ENCODE measurements around the gene MGAT4B.

The MGAT4B gene

DNA sequence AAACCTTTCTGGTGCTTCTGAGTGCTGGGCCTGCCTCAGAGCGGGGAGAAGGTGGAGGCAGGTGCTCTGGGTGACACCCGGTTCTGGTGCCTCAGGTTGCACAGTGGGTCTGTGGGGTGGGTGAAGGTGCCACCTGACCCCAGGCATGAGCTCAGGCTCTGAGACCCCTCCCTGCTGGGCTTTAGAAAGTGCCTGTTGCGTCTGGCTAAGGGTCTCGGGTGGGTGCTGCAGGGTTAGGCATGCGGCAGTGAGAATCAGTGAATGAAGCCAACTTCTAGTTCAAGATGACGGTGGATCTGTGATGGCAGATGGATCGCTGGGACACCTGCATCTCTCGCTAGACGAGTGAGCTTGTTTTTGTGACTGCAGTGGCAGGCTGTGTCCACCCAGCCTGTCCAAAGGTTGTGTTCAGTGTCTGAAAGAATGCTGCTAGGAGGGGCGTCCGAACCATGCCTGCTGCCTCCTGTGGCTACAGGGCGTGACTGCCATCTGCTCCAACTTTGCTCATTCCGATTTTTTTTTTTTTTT, 19.1 kb upstream of the MGAT4B start:
- DNase-seq (ENCODE audit: low spot score) = no peak

DNA sequence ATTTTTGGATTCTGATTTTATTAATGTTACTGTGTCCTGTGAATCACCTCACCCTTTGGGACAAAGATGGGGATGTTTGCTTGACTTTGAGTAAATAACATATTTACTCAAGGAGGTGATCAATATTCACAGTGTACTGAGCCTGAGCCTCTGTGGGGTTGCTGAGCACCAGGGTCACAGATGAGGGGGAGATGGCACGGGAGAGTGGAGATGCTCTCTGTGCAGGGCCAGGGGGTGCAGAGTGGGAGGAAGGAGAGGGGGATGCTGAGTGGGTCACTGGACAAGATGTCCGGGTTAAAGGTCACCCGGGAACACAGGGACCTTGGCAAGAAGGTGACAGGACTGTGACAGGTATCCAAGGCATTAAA, 18.1 kb upstream of the MGAT4B start:
- DNase-seq (ENCODE audit: low spot score) = no peak

DNA sequence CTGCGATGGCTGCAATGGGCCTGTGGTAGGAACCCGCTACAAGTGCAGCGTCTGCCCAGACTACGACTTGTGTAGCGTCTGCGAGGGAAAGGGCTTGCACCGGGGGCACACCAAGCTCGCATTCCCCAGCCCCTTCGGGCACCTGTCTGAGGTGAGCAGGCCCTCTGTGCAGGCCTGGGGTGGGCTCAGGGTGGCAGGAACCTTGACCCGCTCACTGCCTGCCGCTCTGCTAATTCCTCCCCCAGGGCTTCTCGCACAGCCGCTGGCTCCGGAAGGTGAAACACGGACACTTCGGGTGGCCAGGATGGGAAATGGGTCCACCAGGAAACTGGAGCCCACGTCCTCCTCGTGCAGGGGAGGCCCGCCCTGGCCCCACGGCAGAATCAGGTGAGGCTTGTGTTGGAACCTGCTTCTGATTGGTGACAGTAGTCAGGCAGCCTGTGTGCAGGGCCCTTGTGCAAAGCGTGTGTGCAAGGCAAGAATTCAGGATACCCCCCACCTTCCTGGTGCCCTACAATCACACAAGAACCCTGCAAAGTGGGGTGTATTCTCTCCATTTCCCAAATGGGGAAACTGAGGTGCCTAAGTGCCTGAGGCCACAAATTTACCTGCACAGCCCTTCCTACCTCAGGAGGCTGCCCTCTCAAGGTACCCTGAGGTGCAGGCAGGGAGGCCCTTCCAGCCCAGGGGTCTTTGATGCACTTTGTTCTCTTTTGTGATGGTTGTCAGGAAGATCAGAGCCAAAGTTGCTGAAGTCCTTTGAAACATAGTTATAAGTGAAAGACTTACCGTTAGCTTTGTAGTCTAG, 17.5 kb upstream of the MGAT4B start:
- DNase-seq (ENCODE audit: low spot score) = no peak

DNA sequence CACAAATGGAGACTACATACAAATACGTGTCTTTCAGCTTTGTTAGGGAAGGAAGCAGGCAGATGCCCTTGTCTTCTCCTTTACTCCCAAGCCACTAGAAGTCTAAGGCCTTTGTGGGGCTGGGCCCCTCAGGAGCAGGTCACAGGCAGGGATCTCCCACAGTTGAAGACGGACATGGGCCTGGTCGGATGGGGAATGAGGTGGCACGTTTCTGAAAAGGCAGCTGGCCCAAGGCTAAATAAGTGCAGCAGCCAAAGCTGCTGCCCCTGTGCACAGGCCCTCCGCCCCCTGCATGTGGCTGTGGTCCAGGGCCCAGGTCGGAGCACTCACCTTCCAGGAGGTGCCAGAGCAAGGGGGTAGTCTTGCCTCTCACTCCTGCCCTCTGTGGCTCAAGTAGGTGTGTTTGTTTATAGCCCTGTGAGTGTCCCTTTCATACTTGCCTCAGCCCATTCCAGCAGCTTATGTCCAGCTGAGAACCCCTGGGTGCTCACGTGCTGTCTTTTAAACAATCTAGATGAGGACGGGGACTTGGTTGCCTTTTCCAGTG, 15.9 kb upstream of the MGAT4B start:
- DNase-seq (ENCODE audit: low spot score) = no peak

DNA sequence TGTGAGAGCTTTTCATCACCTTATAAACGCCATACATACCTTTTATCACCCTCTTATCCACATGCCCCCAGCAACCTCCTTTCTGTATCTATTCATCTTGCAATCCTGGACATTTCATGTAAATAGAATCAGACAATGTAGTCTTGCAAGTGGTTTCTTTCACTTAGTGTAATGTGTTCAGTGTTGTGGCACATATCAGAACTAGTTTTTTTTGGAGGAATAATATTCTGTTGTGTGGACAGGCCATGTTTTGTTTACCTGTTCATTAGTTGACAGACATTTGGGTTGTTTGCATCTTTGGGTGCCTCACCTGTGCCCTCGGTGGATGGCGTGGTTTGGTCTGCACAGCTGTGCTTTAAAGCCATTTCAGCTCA, 15.4 kb upstream of the MGAT4B start:
- DNase-seq (ENCODE audit: low spot score) = no peak

DNA sequence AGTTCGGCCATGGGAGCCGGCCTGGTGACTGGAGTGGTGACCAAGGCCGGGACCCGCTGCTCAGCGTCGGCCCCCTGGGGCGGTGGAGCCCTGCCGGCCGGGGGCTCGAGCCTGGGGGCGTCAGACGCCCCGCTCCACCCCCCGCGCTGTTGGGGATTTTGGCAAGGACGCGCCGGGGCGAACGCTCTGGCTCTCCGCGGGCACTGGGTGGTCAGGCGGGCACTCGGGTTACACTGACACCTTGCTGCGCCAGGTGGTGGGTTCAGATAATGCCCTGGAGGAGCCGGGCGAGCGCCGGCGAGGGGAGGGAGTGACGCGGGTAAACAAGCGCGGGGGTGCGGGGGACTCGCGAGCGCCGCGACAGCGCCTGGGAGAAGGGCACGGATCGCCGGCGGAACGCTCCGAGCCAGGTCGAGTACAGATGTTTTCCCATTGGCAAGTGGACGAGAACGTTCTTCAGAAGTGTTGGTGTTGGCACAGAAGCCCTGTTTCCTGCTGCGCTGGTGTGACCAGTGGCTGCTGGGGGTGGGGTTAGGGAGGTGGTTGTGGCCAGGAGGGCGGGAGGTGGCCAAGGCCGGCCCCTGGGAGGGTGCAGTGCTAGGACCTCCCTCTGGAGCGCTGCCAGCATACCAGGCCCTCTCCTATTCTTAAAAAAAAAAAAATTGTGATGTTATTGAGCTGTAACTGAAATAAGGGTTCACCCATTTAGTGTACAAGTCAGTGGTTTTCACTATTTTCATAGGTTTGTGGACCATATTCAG, 14.8 kb upstream of the MGAT4B start:
- peak; percentile 92 for DNase-seq (ENCODE audit: low spot score)

DNA sequence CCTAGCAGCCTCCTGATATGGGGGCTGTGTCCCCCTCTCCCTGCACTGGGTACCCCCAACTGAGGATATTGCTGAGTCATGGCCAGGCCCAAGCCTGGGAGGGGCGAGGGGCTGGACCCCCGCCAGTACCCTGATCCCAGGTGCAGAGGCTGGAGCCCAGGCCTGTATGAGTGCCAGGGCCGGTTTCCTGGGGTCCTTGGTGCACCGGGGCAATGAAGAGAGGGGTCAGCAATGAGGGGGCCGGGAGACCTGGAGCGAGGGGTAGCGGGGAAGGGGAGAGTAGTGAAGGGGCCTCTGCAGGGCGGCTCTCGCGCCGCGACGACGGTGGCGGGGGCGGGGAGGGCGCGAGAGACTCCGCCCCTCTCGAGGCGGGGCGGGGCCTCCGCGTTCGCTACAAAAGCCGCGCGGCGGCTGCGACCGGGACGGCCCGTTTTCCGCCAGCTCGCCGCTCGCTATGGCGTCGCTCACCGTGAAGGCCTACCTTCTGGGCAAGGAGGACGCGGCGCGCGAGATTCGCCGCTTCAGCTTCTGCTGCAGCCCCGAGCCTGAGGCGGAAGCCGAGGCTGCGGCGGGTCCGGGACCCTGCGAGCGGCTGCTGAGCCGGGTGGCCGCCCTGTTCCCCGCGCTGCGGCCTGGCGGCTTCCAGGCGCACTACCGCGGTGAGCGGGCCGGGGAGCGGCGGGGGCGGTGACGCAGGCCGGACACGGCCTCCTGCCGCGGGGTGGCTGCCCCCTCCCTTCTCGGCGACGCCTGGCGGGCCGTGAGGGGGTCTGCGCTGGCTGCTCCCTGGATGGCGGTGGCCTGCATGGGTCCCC, 14.0 kb upstream of the MGAT4B start, which contains the start of gene SQSTM1:
Gene SQSTM1 (plus strand): TSS at position 423 of the 815 bp plus-strand sequence. CDS start 32 bp downstream, at position 455.
- DNase-seq (ENCODE audit: low spot score) = peak; percentile 85

DNA sequence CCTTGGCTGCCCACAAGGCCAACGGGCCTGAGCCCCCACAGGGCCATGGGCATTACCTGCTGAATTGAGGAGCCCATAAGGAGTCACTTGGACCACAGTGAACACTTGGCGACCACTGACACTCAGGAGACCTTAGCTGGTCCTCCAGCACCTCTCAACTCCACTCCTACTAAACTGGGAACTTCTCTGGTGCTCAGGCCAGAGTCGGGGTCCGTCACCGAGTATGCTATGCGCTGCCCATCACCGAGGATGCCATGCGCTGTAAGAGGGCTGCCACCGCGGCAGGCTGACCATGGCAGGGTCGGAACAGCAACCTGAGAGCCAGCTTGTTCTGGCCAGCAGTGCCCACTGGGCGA, 13.4 kb upstream of the MGAT4B start:
- DNase-seq (ENCODE audit: low spot score) = no peak

DNA sequence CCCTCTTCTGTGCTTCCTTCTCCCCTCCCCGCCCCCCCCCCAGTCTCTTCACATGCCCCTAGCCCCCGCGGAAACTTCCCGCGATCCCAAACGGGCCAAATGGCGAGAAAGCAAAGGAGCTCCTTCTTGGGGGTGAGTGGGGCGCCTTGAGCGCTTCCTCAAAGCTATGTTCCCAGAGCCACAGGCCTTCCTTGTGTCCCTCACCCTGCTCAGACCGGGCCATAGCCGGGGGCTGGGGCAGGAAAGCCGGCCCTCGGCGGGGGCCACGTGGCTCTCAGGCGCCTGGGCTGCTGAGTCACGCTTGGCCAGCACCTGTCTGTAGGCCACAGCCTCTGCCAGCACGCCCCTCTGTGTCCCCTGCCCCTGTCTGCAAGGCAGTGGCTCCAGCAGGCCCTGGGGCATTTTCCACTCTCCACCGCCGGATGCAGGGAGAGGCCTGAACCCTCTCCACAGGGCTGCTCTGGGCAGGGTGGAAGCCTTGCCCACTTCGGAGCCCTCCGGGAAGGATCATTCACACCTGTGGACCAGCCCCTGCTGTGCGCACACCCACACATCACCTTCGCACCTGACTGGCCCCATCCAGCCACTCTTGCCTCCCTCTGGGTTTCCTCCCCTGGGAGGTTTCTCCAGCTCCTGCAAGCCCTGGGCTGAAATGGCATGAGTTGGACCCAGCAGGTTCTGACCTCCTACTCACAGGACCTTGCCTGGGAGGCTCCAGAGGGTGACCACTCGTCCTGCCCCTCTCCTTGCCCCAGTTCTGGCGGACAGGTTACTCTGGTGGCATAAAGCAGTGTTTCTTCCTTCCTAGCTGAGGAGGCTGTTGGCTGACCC, 12.8 kb upstream of the MGAT4B start:
- DNase-seq (ENCODE audit: low spot score) = peak; percentile 43

DNA sequence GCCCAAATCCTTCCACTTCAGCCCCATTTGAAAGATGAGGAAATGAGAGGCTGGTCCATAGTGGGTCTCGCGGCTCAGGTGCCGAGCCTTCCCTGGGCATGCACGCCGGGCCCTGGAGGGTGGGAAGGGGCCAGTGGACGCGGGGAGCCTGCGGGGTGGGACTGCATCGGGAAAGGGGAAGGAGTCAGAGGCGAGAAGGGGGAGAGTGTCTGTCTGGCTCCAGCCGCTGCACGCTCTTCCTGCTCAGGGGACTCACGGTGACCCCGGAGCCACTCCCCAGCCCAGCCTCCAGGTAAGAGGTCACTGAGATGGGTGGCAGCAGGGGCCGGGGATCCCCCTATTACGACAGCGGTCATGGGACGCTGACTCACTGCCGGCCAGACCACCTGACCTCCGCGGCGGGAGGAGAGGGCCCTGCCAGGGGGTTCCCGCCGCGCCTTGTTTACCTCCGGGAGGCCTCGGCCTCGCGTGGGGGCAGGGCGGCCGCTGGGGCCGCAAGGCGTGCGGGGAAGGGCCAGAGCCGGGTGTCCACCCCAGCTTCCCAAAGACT, 12.2 kb upstream of the MGAT4B start:
- peak; percentile 92 for DNase-seq (ENCODE audit: low spot score)

DNA sequence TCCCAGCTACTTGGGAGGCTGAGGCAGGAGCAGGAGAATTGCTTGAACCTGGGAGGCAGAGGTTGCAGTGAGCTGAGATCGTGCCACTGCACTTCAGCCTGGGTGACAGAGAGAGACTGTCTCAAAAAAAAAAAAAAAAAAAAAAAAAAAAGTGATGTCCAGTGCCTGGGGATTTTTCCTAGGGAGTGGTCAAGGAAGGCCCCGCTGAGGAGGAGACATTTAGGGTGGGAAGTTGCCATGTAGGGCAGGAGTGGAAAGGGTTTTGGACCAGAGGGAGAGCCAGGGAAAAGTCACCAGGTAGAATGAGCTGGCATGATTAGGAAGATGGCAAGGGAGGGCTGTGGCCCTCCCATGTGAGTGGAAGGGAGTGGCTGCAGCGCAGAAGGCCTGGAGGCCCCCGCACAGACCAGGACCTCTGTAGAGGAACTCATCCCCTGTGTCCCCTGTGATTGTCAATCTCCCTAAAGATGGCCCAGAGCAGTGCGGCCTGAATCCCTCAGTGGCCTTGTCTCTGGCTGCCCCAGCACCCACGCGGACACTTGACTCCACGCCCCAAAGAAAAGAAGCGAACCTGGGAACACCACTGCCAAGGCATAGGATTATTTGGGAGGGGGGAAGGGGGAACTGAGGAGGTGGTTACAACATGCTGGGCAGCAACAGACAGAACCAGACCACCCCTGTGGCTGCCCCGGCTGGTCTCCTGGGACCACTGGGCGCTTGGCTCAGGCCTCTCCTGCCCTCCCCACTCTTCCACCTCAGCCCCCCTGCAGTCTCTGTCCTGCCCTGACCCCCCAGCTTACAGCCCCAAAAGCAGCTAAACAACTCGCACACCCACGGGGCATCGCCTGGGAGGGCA, 11.5 kb upstream of the MGAT4B start:
- DNase-seq (ENCODE audit: low spot score) = no peak

DNA sequence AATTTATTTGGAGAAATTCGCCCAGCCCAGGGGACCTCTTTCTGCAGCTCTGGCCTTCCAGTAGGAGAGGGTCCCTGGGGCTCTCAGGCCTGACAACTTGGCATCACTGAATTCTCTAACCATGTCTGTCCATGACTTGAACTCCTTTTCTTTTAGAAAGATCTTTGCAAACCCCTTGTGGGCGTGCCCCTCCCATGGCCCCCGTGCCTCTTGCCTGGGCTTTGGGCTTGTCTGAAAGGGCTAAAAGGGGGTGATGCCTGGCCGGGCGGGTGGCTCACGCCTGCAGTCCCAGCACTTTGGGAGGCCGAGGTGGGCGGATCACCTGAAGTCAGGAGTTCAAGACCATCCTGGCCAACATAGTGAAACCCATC, 10.8 kb upstream of the MGAT4B start:
- no peak for DNase-seq (ENCODE audit: low spot score)

DNA sequence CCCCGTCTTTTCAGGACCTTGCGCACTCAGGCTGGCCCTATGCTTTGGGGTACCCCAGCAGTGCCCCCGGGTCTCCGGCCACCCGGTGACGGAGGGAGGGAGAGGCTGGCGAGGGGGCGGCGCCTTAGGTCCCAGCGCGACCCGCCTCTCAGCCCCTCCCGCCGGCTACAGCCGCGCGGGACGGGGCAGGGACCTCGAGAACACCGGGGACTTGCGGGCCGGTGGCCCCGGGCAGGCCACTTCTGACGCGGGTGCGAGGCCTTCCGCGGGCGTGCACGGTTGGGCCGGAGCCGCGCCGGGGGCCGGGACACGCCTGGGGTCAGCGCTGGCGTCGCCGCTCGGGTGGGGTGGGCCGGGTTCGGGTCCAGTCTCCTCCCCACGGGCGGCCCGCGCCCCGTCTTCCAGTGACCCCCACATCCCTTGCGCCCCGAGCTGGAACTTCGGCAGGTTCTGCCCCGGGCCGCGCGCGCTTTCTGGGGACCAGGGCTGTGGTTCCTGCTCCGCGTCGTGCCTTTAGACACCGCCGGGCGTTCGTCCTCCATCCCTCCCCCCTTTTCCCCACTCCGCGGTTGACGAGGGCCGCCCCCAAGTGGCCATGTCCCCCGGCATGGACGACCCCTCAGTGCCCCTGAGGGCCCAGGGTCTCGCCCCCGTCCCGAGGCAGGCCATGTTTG, 10.3 kb upstream of the MGAT4B start:
- no peak for DNase-seq (ENCODE audit: low spot score)

DNA sequence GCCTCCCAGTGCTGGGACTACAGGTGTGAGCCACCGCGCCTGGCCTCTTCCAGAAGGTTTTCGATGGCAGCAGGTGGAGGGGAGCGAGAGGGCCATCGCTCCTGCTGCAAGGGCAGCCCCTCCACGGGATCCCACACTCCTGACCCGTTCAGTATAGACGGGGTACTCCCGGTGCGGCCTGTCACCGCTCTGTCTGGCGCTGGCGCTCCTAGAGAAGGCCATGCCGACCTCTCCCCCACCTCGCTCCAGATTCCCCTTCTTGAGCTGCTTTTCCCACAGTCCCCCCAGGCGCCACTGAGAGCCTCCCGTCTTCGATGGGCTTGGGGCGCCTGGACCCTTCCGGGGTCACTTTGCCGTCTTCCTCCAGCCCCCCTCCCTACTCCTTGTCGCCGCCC, 9.7 kb upstream of the MGAT4B start:
- DNase-seq (ENCODE audit: low spot score) = no peak

DNA sequence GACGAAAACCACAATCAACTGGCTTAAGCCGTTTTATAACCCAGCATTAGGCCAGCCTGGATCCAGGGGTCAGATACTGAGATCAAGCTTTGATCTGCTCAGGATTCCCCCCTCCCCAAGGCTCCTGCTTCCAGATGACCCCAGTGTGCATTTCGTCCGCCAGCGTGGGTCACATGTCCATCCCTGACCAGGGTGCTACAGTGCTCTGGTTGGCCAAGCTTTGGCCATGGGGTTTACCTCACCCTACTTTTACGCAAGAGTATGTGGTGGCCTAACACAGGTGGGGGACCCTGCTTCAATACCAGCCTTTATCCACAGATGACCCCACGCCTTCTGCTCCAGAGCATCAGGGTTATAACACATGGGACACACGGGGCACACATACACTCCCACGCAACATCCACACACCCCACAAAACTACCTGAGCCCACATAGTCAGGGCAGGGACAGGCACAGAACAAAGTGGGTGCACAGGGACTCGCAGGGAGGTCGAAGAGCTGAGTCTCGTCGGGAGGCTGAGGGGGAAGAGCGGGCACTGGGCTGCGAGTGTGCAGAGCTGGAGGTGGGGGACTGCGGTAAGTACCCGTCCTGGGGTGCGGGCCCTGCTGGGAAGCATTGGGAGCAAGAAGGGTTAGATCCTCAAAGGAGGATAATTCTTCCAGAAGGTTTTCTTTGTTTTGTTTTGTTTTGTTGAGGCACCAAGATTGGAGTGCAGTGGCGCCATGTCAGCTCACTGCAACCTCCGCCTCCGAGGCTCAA, 9.0 kb upstream of the MGAT4B start:
- no peak for DNase-seq (ENCODE audit: low spot score)

DNA sequence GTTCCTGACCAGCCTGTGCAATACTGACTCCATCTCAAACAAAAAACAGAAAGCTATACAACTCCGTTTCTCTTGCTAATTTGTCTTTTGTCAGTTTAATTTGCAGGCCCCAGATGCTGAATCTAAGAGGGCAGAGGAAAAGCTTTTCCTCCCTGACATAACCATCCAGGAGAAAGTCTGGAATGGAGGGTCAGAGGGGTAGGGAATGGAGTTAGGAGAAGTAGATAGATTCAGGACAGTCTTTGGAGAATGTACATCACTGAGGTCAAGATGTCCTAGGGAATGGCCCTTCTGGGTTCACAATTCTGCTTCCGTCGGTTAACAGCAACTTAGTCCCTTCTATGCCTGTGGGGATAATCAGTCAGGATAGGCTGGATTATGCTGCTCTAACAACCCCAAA, 7.4 kb upstream of the MGAT4B start:
- DNase-seq (ENCODE audit: low spot score) = no peak

DNA sequence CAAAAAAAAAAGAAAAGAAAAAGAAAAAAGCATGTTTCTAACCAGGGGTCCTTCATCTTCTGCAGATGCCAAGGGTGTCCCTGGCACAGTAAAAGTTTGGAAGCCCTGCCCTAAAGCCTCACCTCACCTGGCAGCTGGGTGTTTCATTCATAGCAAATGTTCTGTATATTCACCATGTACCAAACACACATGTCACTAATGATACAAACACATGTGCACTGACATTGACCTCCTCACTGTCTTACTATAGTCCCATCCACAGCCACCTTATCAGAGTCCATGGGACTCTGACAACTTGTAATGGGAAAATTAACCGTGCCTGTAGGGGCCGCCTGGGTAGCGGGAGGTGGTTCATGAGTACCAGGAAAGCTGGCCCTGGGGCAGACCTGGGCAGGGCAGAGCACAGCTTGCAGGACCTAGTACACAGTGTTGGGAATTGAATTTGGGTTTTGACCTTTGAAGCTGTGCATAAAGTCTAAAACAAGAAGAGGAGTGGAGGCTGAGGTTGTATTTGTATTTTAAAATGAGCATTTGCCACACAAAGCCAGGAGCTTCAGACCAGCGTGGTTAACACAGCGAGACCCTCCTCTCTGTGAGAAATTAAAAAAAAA, 6.4 kb upstream of the MGAT4B start:
- no peak for DNase-seq (ENCODE audit: low spot score)

DNA sequence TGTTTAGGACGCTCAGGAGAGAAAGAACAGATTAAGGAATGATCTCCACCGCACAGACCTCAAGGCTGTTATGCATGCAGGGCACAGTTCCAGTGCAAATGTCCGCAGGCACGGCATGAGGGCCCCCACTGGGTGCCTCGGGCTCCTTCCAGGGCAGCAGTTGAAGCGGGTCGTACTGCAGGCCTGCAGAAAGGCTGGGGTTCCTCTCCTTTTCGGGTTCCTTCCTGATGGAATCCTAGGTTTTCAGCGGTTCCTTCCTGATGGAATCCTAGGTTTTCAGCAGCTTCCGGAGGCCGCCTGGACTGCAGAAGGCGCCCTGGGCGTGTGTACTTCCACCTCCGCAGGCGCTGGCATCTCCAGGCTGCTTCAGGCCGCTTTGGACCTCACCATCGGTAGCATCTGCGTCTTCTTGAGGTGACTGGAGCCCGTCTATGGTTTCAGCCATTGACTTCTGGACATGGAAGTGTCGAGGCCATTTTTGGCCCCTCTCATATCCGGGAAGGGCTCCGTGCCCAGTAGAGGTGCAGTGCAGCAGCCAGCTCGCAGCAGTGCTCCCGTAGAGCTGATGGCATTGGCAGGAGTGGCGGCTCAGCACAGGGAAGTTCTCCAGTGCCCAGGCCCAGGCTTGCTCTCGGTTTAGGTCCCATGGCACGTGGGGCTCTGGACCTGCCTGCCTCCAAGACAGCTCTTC, 5.6 kb upstream of the MGAT4B start:
- DNase-seq (ENCODE audit: low spot score) = no peak

All from CD4-positive, alpha-beta T cell treated with Interleukin-2 at 100 ng/mL for 4 hours (primary cell).